Measurements from ENCODE around the gene MTX1.
"Not testable (repeated sequence)": the region's sequence is repeated elsewhere in the genome, so short reads cannot be mapped to it uniquely, and the experiment has no call there.

Gene MTX1

GRCh38 chr1:155208541-155209311, at the start of gene MTX1:
TSS of gene MTX1 (plus strand) at chr1:155208695. CDS start at chr1:155208805, 110 bp downstream.
- DNase-seq (ENCODE audit: low spot score) = peak; percentile 83

GRCh38 chr1:155158991-155159390, 49.5 kb upstream of the MTX1 start:
- DNase-seq (ENCODE audit: low spot score) = no peak

GRCh38 chr1:155160128-155160527, 48.4 kb upstream of the MTX1 start:
- DNase-seq (ENCODE audit: low spot score) = no peak

- not testable (repeated sequence) for DNase-seq (ENCODE audit: low spot score)
Observed at GRCh38 chr1:155162631-155163030, 45.9 kb upstream of the MTX1 start.

GRCh38 chr1:155163785-155164184, 44.7 kb upstream of the MTX1 start:
- not testable (repeated sequence) for DNase-seq (ENCODE audit: low spot score)

- not testable (repeated sequence) for DNase-seq (ENCODE audit: low spot score)
Observed at GRCh38 chr1:155164625-155165024, 43.9 kb upstream of the MTX1 start.

GRCh38 chr1:155166051-155166470, 42.4 kb upstream of the MTX1 start:
- DNase-seq (ENCODE audit: low spot score) = no peak

- DNase-seq (ENCODE audit: low spot score) = peak; percentile 89
Observed at GRCh38 chr1:155166471-155167165, 41.9 kb upstream of the MTX1 start.

- DNase-seq (ENCODE audit: low spot score) = peak; percentile 85
Observed at GRCh38 chr1:155167166-155168104, 41.1 kb upstream of the MTX1 start.

GRCh38 chr1:155168105-155168445, 40.4 kb upstream of the MTX1 start:
- not testable (repeated sequence) for DNase-seq (ENCODE audit: low spot score)

GRCh38 chr1:155168456-155169210, 39.9 kb upstream of the MTX1 start:
- DNase-seq (ENCODE audit: low spot score) = no peak

- no peak for DNase-seq (ENCODE audit: low spot score)
Observed at GRCh38 chr1:155169541-155169940, 39.0 kb upstream of the MTX1 start.

- DNase-seq (ENCODE audit: low spot score) = no peak
Observed at GRCh38 chr1:155170101-155170785, 38.3 kb upstream of the MTX1 start.

- no peak for DNase-seq (ENCODE audit: low spot score)
Observed at GRCh38 chr1:155170806-155171205, 37.7 kb upstream of the MTX1 start.

GRCh38 chr1:155171836-155172731, 36.4 kb upstream of the MTX1 start:
- DNase-seq (ENCODE audit: low spot score) = no peak

- peak; percentile 99 for DNase-seq (ENCODE audit: low spot score)
Observed at GRCh38 chr1:155172732-155173477, 35.6 kb upstream of the MTX1 start, which contains the start of gene KRTCAP2. TSS of gene KRTCAP2 (minus strand) at chr1:155173304. CDS start at chr1:155173224, 80 bp downstream.

- DNase-seq (ENCODE audit: low spot score) = peak; percentile 58
Observed at GRCh38 chr1:155173478-155174323, 34.8 kb upstream of the MTX1 start, which contains the start of gene TRIM46. TSS of gene TRIM46 (plus strand) at chr1:155173849. CDS start at chr1:155173967, 118 bp downstream.

All from kidney capillary endothelial cell (primary cell).